Tibial nerve (tissue), 4 donors: ENCODE data around the gene TMEM38B.

Experiments
- EP300 ChIP-seq, 2 donors: sonication (generic); formaldehyde crosslinking; IDR thresholded peaks; one replicate each; pipeline ENCODE4 v1.6.1; 2017; ENCODE audit warnings: antibody characterized with exemption in 2 of 2, mild to moderate bottlenecking in 1 of 2
- POLR2A ChIP-seq, 2 donors: fragments of 450-650 bp; IDR thresholded peaks; one replicate each; pipeline ENCODE4 v1.6.1; 2017; ENCODE audit warnings: antibody characterized with exemption in 2 of 2, mild to moderate bottlenecking in 2 of 2, moderate library complexity in 2 of 2
- TF ChIP-seq, protein P1 (sequence below), 5 experiments: fragments of 200-600 bp in 3 of 5; fragments of 450-650 bp in 2 of 5; sonication (generic) in 3 of 5; IDR thresholded peaks; one replicate each; pipeline ENCODE4 v1.5.1; 2016 to 2019; ENCODE audit warnings: antibody characterized with exemption in 5 of 5, mild to moderate bottlenecking in 3 of 5, moderate library complexity in 2 of 5

DNA sequence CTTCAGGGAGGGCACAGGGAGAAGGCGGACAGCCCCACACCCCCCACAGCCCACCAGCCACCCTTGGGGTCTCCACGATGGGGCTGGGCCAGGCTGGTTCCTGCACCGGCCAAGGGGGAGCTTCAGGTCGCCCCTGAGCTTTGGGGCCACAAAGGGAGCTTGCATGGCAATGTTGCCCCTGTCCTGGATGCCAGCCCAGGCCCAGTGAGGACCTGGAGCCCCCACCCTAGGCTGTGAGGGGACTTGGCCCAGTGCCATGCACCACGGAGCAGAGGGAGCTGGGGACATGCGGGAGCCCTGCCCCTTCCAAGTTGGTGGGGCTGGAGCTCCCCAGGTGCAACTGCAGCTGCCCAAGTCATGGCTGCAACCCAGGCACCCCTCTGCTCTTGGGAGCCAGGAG, 18.4 kb downstream of the TMEM38B start:
- TF ChIP-seq, protein P1, sequence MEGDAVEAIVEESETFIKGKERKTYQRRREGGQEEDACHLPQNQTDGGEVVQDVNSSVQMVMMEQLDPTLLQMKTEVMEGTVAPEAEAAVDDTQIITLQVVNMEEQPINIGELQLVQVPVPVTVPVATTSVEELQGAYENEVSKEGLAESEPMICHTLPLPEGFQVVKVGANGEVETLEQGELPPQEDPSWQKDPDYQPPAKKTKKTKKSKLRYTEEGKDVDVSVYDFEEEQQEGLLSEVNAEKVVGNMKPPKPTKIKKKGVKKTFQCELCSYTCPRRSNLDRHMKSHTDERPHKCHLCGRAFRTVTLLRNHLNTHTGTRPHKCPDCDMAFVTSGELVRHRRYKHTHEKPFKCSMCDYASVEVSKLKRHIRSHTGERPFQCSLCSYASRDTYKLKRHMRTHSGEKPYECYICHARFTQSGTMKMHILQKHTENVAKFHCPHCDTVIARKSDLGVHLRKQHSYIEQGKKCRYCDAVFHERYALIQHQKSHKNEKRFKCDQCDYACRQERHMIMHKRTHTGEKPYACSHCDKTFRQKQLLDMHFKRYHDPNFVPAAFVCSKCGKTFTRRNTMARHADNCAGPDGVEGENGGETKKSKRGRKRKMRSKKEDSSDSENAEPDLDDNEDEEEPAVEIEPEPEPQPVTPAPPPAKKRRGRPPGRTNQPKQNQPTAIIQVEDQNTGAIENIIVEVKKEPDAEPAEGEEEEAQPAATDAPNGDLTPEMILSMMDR (IDR thresholded peaks at IDR 0.05) = no peak
- TF ChIP-seq POLR2A (IDR thresholded peaks at IDR 0.05) (no peak), EP300 (IDR thresholded peaks at IDR 0.05) (no peak)
